ENCODE measurements around the gene NCL. TPM values are rescaled to one million over a fixed set of nuclear protein-coding genes. Genes with fewer than 3 reads are reported as not detected.

The NCL gene
- total RNA-seq, 1 donor from 2014 or later: 603 TPM

- Mint-ChIP-seq H3K4me1 (ENCODE audit: low read depth, unreplicated experiment) (no peaks in the 10 kb centered on the region), H3K36me3 (ENCODE audit: low read depth, unreplicated experiment) (no peaks in the 10 kb centered on the region), H3K27ac (ENCODE audit: unreplicated experiment) (no peak overlapping the region), H3K9me3 (ENCODE audit: unreplicated experiment) (no peaks in the 10 kb centered on the region), H3K4me3 (ENCODE audit: unreplicated experiment) (no peak overlapping the region), H3K27me3 (ENCODE audit: low read depth, unreplicated experiment) (peaks cover 4% of the 10 kb centered on the region)
- Histone ChIP-seq H3K27ac (ENCODE audit: low read depth, low read length) (no peak overlapping the region), H2AFZ (ENCODE audit: low read depth, low read length) (no peak overlapping the region), H3K4me1 (ENCODE audit: insufficient read depth, low read length) (no peaks in the 10 kb centered on the region), H3K4me3 (ENCODE audit: insufficient read depth, low read depth, low read length) (no peak overlapping the region), H3K27me3 (ENCODE audit: insufficient read depth, low read length) (no peaks in the 10 kb centered on the region), H3K9ac (ENCODE audit: low read length) (no peak overlapping the region), H3K9me3 (ENCODE audit: insufficient read depth, low read depth, low read length) (no peaks in the 10 kb centered on the region), H3K36me3 (ENCODE audit: insufficient read depth, low read length) (no peaks in the 10 kb centered on the region), H3K4me2 (ENCODE audit: low read length) (no peak overlapping the region), H4K20me1 (ENCODE audit: insufficient read depth, low read length) (no peaks in the 10 kb centered on the region), H3K79me2 (ENCODE audit: insufficient read depth, low read length) (no peaks in the 10 kb centered on the region)
- FAIRE-seq (no peak), DNase-seq (ENCODE audit: low read depth) (no peak)
- no peak for TF ChIP-seq EZH2 (IDR thresholded peaks at IDR 0.05; ENCODE audit: insufficient read depth, low read length)
- no peak for TF ChIP-seq CTCF (IDR thresholded peaks at IDR 0.05; ENCODE audit: insufficient read depth, low read depth, low read length)
Observed at GRCh38 chr2:231497651-231498050, 33.4 kb upstream of the NCL start.

- DNase-seq (ENCODE audit: low read depth): no peak
- peaks cover under 1% of the 10 kb centered on the region for H3K9me3 Mint-ChIP-seq (ENCODE audit: unreplicated experiment)
Observed at GRCh38 chr2:231494669-231495068, 30.4 kb upstream of the NCL start.

More at GRCh38 chr2:231494669-231495068, 30.4 kb upstream of the NCL start:
- H3K36me3 Mint-ChIP-seq (ENCODE audit: low read depth, unreplicated experiment): no peaks in the 10 kb centered on the region
- Histone ChIP-seq H3K9me3 (ENCODE audit: insufficient read depth, low read depth, low read length) (no peaks in the 10 kb centered on the region), H3K27ac (ENCODE audit: low read depth, low read length) (no peak overlapping the region), H3K4me1 (ENCODE audit: insufficient read depth, low read length) (no peaks in the 10 kb centered on the region), H3K9ac (ENCODE audit: low read length) (no peak overlapping the region), H3K27me3 (ENCODE audit: insufficient read depth, low read length) (no peaks in the 10 kb centered on the region), H3K36me3 (ENCODE audit: insufficient read depth, low read length) (no peaks in the 10 kb centered on the region), H2AFZ (ENCODE audit: low read depth, low read length) (no peak overlapping the region), H3K4me2 (ENCODE audit: low read length) (no peak overlapping the region), H3K4me3 (ENCODE audit: insufficient read depth, low read depth, low read length) (no peak overlapping the region), H4K20me1 (ENCODE audit: insufficient read depth, low read length) (no peaks in the 10 kb centered on the region), H3K79me2 (ENCODE audit: insufficient read depth, low read length) (no peaks in the 10 kb centered on the region)
- peaks cover 10% of the 10 kb centered on the region for H3K27me3 Mint-ChIP-seq (ENCODE audit: low read depth, unreplicated experiment)
- no peaks in the 10 kb centered on the region for H3K4me1 Mint-ChIP-seq (ENCODE audit: low read depth, unreplicated experiment)
- no peak overlapping the region for H3K27ac Mint-ChIP-seq (ENCODE audit: unreplicated experiment)
- no peak for TF ChIP-seq CTCF (IDR thresholded peaks at IDR 0.05; ENCODE audit: insufficient read depth, low read depth, low read length)
- TF ChIP-seq EZH2 (IDR thresholded peaks at IDR 0.05; ENCODE audit: insufficient read depth, low read length): no peak
- H3K4me3 Mint-ChIP-seq (ENCODE audit: unreplicated experiment): no peak overlapping the region
- no peak for FAIRE-seq

Measured in astrocyte (in vitro differentiated cells and primary cell).